NK-92 (cell line): Measurements from ENCODE around the gene CBX8.
"Not testable (repeated sequence)": the region's sequence is repeated elsewhere in the genome, so short reads cannot be mapped to it uniquely, and the experiment has no call there.

Experiments used
- DNase-seq: peaks from one replicate; lab custom pipeline; 2025; ENCODE audit not compliant: unreplicated experiment; lab: John Stamatoyannopoulos, UW

The CBX8 gene

DNA sequence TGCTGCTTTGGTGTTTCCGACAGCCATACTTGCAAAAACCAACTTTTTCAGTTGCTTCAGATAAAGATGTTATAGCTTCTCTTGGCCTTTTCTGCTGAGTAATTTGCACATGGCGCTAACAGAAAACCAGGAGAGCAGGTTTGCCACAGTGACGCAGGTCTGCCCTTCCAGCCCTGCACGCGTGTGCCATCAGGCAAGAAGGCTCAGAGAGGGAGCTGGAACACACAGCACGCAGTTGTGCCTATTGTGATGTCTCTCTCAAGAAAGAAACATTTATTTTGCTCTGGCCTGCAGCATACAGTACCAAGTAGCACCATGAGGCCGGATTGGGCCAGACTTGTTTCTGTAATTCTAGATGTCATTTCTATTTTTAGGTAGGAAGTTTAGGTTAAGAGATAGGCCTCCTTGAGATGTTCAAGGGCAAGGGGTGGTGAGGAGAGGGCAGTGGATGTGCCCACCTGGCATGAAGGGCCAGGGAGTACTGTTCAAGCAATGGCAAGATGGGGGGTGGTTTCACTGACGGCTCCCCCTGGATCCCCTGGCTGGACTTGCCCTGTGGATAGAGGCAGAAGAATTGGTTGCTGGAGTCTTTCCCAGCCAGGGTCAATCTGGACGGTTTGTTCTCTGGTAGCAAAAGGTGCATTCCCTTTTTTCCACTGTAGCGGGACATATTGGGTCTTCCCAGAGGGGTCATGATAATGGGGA, 17.1 kb downstream of the CBX8 start:
- no peak for DNase-seq

DNA sequence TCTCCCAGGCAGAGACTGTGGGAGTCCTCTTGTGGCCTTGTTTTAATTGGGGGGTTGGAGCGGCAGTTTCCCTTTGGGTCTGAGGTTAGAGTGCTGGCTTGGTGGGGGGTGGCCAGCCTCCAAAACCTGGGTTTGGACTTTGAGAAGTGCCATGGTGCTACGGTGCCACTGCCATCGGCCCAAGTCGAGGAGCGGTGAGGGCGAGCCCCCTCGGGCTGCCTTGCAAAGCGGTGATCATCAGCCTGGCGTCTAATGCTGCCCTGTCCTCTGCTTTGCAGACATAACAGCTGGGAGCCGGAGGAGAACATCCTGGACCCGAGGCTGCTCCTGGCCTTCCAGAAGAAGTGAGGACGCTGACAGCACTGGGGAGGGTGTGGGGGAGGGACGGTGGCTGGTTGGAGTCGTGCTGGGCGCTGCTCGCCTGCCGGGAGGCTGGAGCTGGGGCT, 17.8 kb downstream of the CBX8 start:
- no peak for DNase-seq

DNA sequence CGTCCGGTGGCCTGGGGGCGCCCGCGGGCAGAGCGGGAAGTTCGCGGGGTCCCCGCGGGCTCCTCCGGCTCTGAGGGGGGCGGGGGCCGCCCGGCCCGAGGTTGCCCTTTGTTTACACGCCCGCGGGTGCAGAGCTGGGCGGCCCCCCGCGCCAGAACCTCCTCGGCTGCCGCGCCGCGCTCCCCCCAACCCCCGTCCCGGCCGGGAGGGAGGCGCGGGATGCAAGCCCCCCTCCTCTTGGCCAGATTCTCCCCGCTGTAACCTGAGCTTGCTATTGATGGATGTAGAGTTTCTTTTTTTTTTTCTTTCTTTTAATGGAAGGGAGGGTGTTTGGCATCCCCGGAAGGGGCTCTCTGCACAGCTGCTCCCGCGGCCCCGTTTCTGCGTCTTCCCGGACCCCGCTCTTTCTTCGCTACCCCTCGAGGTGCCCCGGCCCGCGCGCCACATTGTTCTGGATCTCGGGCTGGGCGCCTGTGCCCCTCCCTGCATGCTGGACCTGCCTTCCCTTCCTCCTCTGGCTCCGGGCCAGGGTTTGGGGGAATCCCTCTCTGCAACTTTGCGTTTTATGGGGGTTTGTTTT, 18.3 kb downstream of the CBX8 start:
- DNase-seq: no peak

DNA sequence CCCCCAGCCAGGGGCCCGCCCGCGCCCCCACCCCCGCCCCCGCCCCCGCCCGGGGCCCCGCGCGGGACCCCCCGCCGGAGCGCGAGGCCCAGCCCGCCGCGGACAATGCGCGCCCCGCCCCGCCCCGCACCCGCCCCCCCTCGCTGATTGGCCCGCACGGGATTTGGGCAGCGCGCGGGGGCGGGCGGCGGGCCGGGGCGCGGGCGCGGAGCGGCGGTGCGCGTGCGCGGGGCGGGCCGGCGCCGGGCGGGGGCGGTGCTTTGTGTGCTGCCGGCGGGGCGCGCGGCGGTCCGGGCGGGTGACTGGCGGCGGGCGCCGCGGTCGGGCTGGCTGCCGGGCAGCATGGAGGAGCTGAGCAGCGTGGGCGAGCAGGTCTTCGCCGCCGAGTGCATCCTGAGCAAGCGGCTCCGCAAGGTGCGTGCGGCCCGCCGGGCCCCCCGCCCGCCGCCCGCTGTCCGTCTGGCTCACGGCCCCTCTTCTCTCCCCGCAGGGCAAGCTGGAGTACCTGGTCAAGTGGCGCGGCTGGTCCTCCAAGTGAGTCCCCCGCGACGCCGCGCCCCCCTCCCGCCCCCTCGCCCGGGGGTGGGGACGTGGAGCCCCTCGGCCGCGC, 18.9 kb downstream of the CBX8 start, which contains the start of gene CBX2:
TSS of gene CBX2 (plus strand) at position 255 of the 610 bp plus-strand sequence. CDS start at position 343, 88 bp downstream.
- no peak for DNase-seq

DNA sequence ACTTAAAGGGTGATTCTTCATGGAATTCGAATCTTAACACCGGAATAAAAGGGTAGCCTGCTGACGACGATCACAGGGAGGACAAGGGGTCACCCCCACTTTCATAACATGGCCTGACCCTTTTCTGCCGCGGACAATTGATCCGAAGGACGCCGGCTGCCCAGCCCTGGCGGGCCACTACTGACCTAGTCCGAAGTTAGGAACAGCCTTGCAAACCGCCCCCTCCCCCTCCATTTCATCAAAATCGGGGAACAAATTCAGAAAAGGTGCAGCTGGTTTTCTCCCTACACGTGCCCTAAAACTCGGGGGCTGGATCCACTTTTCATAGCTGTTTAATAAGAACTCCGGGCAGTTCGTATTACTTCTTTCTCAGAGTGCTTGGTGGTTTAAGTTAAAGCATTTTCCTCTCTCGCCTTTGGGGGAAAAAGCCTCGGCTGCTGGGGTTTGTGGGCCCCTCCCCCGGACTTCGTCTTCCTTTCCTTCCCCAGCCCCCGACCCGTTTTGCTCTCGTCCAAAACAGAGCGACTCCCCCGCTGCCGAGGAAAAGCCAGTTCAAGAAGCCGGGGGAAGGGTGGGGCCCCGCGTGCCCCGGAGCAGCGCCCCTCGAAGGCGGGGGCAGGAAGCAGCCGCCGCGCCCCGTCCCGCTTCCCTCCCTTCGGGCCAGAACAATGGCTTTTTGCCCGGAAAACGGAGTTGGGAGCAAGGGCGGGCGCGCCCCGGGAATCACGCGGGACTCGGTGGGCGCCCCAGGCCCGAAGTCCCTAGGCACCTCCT, 19.6 kb downstream of the CBX8 start:
- no peak for DNase-seq

DNA sequence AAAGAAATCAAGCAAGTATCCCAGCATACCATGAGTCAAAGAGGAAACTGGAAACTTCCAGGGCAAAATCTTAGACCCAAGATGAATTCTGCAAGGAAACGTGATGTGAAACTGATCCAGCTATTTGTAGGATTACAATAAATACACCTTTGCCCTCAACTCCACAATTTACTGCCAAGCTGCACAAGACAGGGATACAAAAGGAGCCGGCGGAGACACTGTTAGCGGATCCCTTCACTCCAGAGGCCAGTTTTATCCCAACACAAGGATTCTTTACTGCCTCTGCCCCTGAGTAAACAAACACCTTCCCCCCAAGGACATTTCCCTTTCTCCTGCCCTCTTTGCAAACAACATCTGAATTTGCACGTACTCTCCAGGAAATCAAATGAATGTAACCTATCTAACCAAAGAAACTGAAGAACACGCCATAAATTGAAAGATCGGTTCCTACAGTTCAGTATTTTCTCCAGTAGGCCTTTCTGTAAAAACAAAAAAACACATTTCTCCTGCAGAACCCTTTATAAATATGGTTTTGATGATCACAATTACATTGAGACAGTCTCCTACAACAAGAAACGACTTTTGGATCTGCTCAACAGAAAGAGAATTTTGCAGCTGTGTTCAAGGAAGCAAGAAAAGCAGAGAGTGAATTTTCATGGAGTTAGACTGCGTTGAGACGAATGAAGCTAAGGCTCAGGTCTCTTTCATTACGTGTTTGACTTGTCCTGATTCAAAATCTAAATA, 20.3 kb downstream of the CBX8 start:
- no peak for DNase-seq

DNA sequence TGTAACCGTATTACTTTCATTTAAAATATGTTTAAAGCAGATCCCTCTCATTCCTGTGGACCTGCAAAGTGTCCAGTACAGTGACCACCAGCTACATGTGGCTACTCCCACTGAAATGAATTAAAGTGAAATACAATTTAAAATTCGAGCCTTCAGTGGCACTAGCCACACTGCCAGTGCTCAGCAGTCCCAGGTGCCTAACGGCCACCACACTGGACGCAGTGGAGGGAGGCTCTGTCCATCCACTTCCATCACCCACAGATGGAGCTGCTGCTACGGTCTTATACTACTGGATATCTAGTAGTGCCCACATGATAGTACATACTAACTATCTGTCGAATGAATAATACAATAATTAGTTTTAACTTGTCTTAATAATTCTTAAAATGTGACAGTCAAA, 21.2 kb downstream of the CBX8 start:
- DNase-seq: no peak

DNA sequence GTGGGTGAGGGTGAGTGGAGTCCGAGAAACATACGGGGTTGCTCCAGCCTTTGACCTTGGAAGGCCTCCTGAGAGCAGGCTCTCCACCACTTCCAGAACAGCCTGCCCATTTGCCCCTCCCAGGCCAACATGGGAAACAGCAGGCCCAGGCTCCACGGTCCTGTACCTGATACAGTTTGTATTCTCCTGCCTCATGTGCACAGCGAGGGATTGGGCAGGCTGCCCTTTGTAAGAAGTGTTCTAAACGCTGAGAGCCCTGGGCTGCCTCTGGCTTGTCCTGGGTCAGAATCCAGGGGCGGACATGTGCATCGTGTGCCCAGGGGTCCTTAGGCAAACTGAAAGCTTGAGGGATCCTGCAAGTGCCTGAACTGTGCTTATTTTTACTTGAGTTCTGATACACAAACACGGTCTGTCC, 22.3 kb downstream of the CBX8 start:
- DNase-seq: no peak

DNA sequence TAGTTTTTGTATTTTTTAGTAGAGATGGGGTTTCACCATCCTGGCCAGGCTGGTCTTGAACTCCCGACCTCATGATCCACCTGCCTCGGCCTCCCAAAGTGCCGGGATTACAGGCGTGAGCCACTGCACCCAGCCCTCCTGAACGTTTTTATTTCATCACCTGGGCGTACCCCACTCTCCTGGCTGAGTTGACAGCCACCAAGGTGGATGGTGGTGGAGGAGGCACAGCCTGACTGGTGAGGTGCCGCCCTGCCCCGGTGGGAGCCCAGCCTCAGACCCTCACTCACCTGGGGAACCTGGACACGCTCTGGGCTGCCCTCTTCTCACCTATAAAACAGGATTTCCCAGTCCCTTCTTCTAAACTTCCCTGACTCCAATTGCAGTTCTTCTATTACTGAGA, 24.2 kb downstream of the CBX8 start:
- DNase-seq: not testable (repeated sequence)

DNA sequence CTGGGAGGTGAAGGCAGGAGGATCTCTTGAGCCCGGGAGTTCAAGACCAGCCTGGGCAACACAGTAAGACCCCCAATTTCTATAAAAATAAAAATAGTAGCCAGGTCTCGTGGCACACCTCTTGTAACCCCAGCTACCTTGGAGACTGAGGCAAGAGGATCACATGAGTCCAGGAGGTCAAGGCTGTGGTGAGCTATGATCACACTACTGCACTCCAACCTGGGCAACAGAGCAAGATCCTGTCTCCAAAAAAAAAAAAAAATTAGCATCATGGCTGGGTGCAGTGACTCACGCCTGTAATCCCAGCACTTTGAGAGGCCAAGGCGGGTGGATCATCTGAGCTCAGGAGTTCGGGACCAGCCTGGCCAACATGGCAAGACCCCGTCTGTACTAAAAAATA, 25.6 kb downstream of the CBX8 start:
- DNase-seq: no peak

DNA sequence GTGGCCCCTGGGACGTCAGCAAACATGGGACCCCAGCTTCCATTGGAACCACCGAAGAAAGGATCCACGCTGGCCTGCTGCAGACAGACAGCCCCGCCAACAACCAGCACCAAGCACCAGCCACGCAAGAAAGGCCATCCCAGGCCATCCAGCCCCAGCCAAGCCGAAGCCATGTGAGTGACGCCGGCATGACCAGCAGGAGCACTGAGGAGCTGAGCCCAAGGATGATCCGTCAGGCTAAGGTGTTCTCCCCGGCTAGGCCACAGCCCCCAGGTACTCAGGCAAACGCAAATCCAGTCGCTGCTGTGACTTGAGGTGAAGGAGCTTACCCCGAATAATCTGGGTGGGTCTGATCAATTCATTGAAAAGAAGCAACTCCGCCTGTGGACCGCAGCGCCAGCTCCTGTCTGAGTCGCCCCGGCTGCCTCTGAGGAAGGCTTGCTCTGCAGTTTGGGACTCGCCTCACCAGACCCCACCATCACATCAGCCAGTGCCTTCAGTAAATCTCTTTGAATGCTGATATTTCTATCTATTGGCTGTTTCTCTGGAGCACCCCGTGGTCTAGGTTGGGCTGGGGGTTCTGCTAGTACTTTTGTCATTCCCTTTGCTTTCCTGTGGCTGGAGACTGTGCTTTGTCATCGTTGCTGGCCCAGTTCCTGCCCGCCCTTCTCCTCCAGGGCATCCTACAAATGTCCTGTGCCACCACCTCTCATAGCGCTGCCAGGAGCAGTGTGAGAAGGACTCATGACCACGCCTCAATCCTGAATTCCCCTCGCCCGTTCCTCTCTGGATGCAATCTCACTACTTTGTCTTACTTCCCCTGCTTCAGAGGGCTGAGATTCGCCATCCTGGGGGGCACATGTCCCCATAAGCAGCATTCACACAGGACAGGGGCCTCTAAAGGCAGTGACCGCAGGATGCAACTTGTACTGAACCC, 27.0 kb downstream of the CBX8 start:
- no peak for DNase-seq

DNA sequence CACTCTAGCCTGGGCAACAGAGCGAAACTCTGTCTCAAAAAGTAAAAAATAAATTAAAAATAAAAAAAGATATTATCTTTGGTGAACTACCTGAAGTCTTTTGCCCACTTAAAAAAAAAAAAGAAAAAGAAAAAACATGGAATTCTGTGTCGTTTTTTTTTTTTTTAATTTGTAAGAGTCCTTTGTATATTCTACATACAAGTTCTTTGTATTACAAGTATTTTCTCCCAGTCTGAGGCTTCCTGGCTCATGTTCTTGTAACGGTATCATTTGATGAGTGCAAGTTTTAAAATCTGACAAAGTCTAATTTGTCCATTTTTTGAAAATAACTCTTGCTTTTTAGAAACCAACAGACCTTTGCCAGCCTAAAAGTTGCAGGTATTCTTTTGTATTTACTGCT, 31.2 kb downstream of the CBX8 start:
- DNase-seq: no peak

DNA sequence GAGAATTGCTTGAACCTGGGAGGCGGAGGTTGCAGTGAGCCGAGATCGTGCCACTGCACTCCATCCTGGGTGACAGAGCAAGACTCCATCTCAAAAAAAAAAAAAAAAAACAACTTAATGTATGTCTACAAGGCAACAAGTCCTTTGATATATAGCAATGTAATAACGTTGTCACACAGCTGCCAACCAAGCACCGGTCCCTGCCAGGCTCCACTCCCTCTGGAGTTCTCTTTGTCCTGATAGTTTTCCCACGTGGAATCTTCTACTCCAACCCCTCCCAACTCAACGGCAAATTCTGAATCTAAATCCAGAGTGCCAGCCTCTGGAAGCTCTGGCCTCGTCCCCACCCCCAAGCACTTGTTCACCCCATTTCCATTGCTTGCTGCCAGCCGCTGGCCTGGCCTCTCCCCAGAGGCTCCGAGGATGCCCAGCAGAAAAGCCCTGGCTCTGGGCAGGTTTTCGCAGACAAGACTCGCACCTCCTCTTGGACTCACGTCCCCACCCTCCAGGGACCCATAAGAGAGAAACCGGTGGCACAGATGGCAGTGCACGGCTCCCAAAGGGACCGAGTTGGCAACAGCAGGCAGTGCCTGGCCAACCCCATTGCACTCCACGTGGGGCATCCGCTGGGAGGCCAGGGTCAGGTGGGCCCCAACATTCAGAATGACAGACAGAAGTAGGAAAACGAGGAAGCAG, 34.8 kb downstream of the CBX8 start:
- DNase-seq: no peak

DNA sequence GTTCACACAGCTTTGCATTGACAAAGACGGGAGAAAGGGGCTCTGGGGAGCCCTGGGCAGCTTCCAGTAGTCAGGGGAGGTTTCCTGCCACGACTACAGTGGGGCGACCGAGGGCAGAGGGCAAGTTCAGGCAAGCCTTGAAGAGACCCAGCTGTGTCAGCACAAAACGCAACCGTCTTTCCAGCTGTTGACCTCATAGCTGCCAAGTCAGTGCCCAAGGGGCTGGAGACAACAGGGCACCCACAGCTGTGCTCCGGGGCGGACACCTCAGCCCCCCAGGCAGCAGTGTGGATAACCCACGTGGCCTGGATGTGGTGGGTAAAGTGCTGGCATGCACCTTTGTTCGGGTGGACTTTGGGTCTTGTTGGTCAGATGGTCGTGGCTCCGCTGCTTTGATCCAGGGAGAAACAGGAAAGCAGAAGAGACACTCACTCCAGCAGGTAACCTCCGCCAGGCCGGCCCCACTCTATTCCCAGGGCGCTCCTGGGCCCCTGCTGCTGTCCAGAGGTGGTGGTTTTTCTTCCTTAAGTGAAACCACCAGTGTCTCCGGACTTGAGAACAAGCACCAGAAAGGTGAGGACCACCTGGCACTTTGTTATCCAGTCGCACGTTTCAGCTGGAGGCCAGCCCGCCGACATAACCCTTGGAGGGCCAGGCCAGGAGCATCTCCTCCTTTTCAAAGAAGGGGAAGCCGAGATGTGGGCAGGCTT, 36.5 kb downstream of the CBX8 start:
- DNase-seq: no peak

DNA sequence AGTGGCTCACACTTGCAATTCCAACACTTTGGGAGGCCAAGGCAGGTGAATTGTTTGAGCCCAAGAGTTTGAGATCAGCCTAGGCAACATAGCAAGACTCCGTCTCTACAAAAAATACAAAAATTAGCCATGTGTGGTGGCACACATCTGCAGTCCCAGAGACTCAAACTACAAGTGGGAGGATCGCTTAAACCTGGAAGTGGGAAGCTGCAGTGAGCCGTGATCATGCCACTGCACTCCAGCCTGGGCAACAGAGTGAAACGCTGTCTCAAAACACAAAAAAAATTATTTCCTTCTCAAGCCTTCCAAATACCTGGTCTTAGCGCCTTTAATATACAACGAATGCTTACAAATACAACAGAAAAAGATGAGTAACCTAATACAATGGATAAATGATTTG, 38.6 kb downstream of the CBX8 start:
- no peak for DNase-seq

DNA sequence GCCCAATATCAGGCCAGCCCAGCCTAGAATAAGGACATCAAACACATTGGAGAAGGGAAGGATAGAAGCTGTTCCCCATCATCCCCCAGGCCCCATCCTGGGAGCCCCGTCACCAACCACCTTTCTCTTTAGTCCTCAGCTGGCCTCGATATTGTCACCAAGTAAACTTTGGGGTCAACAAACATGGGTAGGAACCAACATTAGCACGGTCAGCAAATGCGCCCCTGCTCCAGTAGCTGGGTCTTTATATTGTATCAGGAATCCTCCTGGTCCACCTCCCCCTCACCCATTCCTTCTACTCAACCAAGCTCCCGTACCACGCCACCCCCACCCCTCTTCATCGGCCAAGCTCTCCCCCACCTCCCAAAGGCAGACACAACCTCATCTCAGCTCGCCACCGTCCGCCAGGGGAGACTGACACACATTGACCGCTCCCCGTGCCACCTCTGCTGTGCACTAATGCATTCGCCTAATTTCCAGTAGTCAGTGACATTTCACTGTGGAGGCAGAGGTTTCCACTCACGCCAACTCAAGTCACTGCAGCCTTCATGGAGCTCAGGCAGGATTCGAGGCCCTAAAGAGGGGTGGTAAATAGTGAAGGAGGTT, 39.6 kb downstream of the CBX8 start:
- no peak for DNase-seq

DNA sequence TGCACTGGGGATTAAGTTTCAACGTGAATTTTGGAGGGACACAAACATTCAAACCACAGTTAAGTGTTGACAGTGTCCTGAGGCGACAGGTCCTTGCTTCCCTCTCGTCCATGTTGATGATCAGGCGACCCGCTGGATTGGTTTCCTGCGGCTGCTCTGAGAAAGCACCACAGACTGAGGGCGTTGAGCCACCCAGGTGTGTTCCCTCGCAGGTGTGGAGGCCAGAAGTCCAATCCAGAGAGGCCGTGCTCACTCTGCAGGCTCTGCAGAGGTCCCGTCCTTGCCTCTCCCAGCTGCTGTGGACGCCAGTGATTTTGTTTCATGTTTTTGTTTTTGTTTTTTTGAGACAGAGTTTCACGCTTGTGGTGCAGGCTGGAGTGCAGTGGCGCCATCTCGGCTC, 41.3 kb downstream of the CBX8 start:
- DNase-seq: no peak

DNA sequence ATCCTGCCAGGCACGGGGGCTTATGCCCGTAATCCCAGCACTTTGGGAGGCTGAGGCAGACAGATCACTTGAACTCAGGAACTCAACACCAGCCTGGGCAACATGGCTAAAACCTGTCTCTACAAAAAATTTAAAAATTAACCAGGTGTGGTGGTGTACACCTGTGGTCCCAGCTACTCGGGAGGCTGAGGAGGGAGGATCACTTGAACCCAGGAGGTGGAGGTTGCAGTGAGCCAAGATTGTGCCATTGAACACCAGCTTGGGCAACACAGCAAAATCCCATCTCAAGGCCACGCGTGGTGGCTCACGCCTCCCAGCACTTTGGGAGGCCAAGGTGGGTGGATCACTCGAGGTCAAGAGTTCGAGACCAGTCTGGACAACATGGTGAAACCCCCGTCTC, 42.0 kb downstream of the CBX8 start:
- DNase-seq: not testable (repeated sequence)
